Measurements from ENCODE around the gene BBIP1.

BBIP1 gene

GRCh38 chr10:110918643-110919348, at the start of gene BBIP1:
Gene BBIP1, minus strand, starts transcription at chr10:110919180. Its CDS starts 1,023 bp downstream, at chr10:110918157.
- DNase-seq (ENCODE audit: low read depth, low spot score), result peak; percentile 100

GRCh38 chr10:110967645-110968044, 48.7 kb upstream of the BBIP1 start:
- no peak for DNase-seq (ENCODE audit: low read depth, low spot score)

- no peak for DNase-seq (ENCODE audit: low read depth, low spot score)
These were observed 48.1 kb upstream of the BBIP1 start for GRCh38 chr10:110967009-110967630.

- DNase-seq (ENCODE audit: low read depth, low spot score), result no peak
These were observed 47.2 kb upstream of the BBIP1 start for GRCh38 chr10:110966146-110966545.

GRCh38 chr10:110965216-110965615, 46.2 kb upstream of the BBIP1 start:
- no peak for DNase-seq (ENCODE audit: low read depth, low spot score)

- DNase-seq (ENCODE audit: low read depth, low spot score), result no peak
These were observed 45.7 kb upstream of the BBIP1 start for GRCh38 chr10:110964681-110965080.

- no peak for DNase-seq (ENCODE audit: low read depth, low spot score)
These were observed 44.2 kb upstream of the BBIP1 start for GRCh38 chr10:110963162-110963561.

- no peak for DNase-seq (ENCODE audit: low read depth, low spot score)
These were observed 43.5 kb upstream of the BBIP1 start for GRCh38 chr10:110962443-110962842.

GRCh38 chr10:110960333-110960712, 41.3 kb upstream of the BBIP1 start:
- no peak for DNase-seq (ENCODE audit: low read depth, low spot score)

GRCh38 chr10:110959379-110960332, 40.7 kb upstream of the BBIP1 start:
- DNase-seq (ENCODE audit: low read depth, low spot score), result no peak

- no peak for DNase-seq (ENCODE audit: low read depth, low spot score)
These were observed 38.6 kb upstream of the BBIP1 start for GRCh38 chr10:110957606-110958005.

- no peak for DNase-seq (ENCODE audit: low read depth, low spot score)
These were observed 32.4 kb upstream of the BBIP1 start for GRCh38 chr10:110951381-110951780.

- DNase-seq (ENCODE audit: low read depth, low spot score), result no peak
These were observed 28.1 kb upstream of the BBIP1 start for GRCh38 chr10:110947061-110947595.

GRCh38 chr10:110946496-110946895, 27.5 kb upstream of the BBIP1 start:
- no peak for DNase-seq (ENCODE audit: low read depth, low spot score)

GRCh38 chr10:110944792-110945396, 25.9 kb upstream of the BBIP1 start:
- no peak for DNase-seq (ENCODE audit: low read depth, low spot score)

GRCh38 chr10:110939419-110939818, 20.4 kb upstream of the BBIP1 start:
- DNase-seq (ENCODE audit: low read depth, low spot score), result no peak

- no peak for DNase-seq (ENCODE audit: low read depth, low spot score)
These were observed 17.8 kb upstream of the BBIP1 start for GRCh38 chr10:110936757-110937156.

- no peak for DNase-seq (ENCODE audit: low read depth, low spot score)
These were observed 13.7 kb upstream of the BBIP1 start for GRCh38 chr10:110932505-110933180.

- DNase-seq (ENCODE audit: low read depth, low spot score), result no peak
These were observed 12.9 kb upstream of the BBIP1 start for GRCh38 chr10:110931769-110932381.

GRCh38 chr10:110927461-110927860, 8.5 kb upstream of the BBIP1 start:
- DNase-seq (ENCODE audit: low read depth, low spot score), result no peak

Data from ELF-1 (cell line).